NCI-H187 (cell line): Measurements from ENCODE around the gene ANKRD23.
"Not testable (repeated sequence)": the region's sequence is repeated elsewhere in the genome, so short reads cannot be mapped to it uniquely, and the experiment has no call there.

Source experiments
- DNase-seq, 2 experiments: peaks; one replicate each; lab custom pipeline; 2025; lab: John Stamatoyannopoulos, UW

Gene ANKRD23

DNA sequence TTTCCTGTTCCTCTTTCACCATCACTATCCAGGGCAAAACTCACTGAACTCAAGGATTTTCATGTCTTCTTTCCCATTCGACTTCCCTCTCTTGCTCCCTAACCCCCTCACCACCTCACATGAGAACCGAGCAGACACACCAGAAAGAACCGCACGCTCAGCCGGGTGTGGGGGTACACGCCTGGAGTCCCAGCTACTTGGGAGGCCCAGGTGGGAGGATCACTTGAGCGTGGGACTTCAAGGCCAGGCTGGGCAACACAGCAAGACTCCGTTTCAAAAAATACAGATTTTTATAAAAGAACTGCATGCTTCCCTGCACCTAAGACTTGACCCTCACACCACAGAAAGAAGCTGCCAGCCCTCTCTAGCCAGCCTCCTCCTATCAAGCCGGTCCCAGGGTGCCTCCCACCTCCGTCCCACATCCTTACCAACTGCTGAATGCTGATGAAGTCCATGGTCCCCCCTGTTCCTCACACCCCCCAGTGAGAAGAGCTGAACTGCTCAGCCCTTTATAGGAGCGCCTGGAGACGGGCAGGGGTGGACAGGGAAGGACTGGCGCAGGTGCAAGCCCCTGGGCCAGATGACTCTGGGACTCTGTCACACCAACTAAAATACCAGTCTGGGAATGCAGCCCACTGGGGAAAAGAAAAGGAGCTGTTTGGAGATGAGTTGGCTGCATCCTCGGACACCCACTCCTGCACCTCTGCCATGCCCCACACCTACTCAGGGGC is at the start of gene ANKRD23:
Gene ANKRD23 (minus strand): TSS at position 484 of the 731 bp plus-strand sequence. CDS start 29 bp downstream, at position 455.
- DNase-seq = no peak

DNA sequence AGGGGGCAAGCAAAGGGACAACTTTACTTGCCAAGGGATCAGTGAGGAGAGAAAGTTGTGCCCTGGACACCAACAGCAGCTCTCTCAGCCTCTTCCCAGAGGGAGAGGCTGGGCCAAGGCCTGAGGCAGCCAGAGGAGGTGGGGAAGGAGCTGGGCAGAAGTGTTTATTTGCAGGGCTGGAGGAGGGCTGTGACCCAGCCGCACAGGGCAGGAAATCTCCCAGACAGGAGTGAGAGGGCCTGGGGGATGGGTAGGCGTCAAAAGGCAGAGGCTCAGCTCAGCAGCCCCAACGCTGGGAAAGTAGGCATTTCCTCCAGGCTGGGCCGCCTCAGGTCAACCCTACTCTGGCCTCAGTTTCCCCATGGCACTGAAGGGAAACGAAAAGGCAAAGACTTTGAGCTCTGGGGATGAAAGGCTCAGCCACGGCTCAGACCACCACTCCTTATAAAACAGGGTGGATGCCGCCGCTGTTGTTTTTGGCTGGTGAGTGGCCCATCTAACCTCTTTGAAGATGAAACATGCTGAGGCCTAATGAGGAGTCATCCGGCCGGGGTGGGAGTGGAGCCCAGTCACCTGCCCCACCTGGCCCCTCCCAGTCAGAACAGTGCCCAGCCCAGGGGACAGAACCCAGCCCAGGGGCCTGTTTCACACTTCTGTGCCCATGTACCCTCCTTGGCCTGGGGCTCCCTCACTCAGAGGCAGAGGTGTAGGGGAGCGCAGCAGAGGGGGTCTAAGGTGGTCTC is 47.9 kb upstream of the ANKRD23 start:
- no peak for DNase-seq

DNA sequence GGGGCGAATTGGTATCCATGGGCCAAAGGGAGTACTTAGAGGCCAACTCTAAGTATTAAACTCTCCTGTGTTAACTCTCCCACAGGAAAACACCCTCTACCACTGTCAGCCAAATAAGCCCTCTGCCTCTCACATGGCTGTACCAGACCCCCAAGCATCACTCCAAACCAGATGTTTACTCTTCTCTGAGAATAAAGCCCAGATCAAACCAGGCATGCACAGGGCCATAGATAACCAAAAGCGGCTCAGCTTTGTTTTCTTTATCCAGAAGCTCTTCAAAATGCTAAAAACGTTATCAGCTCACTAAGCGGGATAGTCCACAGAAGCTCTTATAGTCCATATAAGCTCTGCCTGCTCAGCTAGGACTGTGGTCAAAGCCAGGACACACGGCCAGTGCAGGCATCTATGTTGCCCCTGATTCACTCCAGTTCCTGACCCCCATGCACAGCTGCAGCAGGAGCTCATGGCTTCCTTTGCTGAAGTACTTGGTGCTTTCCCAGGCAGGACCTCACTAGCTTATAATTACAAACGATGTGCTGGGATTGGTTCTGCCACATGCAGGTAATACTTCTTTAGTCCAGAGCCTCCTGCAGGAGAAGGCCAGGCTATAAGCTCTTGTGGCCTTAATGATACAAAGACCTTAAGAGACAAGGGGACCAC is 47.0 kb upstream of the ANKRD23 start:
- no peak for DNase-seq

DNA sequence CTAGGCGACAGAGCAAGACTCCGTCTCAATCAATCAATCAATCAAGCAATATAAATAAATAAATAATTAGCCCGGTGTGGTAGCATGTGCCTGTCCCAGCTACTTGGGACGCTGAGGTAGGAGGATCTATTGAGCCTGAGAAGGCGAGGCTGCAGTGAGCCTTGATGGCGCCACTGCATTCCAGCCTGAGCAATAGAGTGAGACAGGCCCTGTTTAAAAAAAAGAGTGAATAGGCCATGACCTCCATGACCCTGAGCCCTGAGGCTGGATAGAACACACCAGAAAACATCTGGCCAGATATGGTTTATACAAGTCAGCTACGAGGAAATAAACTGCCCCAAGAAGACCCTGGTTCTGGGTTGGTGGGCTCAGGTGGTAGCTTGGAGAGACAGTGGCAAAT is 46.4 kb upstream of the ANKRD23 start:
- no peak for DNase-seq

DNA sequence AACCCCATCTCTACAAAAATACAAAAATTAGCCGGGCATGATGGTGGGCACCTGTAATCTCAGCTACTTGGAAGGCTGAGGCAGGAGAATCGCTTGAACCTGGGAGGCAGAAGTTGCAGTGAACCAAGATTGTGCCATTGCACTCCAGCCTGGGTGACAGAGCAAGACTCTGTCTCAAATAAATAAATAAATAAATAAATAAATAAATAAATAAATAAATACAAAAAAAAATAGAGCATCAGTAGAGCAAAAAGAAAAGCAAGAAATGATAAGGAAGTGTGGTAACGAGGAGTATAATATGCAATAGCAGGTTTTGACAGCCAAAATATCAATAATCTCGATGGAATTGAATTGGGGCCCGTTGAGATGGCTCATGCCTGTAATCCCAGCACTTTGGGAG is 45.7 kb upstream of the ANKRD23 start:
- DNase-seq = not testable (repeated sequence)

DNA sequence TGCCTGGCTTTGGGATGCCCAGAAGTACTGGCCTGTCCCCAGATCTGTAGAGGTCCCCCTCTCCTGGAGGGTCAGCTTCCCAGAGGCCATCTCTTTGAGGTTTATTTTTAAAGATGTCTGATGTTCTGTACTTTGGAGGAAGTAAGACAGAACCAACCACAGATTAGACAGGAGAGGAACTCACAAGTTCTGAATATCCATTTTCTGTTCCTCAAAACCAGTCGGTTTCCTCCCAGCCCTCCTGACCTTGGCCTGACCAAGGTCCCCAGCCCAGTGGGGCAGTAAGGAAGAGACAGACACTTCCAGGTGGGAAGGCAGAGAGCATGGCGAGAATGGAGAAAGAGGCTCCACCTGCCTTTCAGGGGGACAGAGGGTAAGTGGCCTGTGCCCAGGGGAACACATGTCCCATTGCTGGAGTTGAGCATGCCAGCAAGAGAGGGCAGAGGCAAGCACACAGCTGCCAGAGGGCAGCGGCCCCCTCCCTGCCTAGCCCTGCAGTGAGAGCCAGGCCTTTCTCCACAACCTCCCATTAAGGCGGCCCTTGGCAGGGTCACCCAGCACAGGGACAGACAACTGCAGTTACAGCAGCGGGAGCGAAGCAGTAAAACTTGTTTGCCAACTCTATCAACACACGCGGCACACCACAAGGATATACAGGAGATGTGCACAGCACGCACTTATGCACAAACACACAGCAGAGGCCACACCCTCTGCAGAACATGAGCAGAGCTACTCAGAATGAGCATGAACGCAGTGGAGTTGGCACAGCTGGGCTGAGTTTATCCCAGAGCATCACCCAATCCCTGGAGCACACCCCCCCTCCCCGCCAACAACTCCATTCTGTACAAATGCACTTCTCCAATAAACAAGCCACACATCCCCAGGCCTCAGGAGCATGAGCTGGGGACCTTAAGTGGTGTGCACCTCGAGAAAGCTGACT is 44.5 kb upstream of the ANKRD23 start:
- DNase-seq = no peak

DNA sequence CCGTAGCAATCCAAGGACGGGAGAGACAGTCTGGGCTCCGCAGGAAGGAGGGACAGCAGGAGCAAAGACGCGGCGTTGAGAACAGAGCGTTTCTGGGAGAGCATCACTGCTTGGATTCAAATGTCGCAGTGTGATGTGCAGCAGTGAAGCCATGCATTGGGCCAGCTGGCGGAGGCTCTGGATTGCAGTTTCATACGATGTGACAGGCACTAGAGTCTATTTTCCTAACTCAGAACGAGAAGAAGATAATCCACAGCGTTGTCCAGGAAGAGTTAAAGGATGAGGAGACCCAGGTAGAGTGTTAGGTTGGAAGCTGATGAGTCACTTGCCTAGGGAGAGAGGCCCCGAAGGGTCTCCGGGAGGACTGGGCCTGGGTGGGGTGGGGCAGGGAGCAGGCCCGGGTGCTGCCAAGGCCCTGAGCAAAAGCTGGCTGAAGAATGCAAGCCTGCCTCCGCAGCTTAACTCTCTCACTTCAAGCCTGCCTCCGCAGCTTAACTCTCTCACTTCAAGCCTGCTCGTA is 43.7 kb upstream of the ANKRD23 start:
- no peak for DNase-seq

DNA sequence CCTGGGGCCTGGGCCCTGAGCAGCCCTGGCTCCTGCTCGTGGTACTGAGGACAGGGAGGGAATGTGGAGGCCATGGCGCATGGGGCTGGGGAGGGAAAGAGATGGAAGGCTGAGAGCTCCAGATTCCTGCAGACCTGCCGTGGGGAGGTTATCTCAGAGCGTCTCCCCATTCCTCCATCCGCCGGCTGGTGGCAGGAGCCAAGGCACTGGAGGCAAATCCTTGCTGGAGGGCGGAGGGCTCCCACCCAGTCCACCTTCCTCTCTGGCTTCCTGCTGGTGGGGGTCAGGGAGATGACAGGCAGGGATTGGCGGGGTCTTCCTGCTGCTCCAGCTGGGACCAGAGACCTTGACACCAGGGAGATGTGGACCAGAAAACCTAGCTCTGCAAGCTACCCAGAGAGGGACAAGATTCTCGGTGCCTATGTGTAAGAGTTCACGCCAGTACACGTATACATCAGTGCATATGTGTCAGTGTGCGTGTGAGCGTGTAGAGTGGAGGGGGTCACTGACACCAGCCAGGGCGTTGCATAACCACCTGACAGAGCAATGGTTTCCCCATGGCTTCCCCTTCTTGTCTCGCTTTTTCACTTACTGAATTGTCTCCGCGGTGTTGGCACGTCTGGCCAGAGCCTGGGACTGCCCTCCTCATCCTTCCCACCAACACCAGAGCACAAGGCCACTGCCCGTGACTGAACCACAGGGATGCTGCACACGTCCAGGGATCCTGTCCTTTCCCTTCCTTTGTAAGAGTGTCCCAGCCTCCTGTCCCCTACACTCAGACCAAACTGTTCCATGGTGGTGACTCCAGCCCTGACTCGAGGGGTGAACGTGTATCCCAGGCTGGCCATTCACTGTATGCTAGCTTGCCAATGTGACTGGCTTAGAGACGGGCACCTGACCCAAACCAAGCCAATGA is 41.9 kb upstream of the ANKRD23 start:
- no peak for DNase-seq

DNA sequence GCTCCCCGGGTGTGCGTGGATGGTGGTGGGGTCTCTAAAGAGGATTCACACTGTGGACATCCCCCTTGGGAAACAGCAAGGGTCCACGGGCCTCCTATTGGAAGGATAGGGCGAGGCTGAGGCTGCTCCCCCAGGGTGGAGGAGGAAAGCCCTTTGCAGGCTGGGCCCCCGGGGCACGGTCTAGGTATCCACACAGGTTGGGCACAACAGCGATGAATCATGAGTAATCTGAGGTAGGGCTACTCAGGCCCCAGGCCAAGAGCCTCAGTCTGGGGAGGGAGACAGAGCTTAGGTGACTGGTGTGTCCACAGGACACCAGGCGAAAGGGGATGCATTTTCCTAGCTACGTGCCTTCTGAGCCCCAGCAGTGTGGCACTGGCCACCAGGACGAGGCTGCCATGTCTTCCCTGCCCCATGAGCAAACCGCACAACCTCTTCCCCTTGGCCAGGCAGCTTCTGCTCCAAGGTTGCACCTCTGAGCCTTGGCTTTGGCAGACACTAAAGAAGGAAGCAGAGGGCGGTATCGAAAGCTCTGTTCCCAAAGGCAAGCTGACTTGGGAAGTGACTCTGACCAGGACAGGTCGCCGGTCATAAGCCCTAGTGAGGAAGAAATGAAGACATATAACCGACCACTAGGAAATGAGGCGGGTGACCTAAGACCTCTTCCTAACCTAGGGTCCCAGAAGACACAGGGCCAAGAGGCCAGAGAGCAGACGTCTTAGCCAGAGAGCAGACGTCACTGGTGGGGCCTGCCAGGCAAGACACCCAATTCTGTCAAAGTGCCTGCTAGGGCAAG is 40.7 kb upstream of the ANKRD23 start:
- DNase-seq = no peak

DNA sequence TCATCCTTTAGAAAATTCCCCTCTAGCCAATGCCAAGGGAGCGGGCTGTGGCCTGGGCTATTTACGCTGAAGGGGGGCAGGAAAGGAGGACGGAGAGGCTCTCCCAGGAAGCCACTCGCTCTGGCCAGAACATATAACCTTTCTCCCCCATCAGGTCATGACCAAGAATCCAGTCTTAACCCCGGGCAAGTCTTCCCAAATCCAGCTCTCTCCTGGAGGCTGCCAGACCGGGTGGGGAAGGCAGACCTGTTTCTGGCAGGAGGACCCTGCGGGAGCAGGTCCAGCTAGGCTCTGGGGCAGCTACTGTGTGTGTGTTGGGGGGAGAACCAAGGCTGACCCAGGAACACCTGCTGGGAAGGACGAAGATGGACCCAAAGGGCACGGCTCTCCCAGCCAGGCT is 39.5 kb upstream of the ANKRD23 start:
- no peak for DNase-seq

DNA sequence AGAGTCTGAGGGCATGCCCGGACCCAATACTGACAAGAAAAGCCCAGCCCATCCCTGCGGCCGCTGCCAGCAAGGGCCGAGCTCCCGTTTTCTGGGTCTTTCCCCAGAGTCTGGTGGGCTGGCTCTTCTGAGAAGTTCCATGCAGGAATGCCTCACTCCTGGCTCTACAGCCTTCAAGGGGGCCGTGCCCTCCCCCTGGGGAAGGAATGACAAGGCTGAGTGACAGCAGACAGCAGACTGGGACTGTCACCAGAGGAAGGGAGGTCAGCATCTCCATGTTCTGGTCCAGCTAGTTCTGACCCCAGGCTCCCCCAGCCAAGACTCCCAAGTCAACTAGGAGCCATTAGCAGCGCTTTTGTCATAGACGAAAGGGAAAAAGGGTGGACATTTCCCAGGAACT is 39.1 kb upstream of the ANKRD23 start:
- no peak for DNase-seq

DNA sequence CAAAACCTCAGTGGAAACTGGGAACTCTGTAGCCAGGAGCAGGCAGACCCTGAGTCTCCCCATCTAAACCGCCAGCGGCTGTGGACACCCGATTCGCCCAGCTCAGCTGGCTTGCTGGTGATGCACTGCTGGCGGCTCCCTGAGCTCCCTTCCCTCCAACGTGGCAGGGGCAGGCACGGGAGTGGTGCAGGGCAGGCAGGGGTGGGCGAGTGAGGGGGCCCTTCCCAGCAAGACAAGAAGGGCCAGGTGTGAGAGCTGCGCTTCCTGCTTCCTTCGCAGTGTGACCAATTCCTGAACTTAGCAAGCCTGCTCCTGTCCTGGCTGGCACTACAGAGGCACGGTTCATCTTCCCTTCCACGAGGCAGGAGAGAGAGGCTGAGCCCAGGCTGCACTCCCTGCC is 38.4 kb upstream of the ANKRD23 start:
- DNase-seq = no peak

DNA sequence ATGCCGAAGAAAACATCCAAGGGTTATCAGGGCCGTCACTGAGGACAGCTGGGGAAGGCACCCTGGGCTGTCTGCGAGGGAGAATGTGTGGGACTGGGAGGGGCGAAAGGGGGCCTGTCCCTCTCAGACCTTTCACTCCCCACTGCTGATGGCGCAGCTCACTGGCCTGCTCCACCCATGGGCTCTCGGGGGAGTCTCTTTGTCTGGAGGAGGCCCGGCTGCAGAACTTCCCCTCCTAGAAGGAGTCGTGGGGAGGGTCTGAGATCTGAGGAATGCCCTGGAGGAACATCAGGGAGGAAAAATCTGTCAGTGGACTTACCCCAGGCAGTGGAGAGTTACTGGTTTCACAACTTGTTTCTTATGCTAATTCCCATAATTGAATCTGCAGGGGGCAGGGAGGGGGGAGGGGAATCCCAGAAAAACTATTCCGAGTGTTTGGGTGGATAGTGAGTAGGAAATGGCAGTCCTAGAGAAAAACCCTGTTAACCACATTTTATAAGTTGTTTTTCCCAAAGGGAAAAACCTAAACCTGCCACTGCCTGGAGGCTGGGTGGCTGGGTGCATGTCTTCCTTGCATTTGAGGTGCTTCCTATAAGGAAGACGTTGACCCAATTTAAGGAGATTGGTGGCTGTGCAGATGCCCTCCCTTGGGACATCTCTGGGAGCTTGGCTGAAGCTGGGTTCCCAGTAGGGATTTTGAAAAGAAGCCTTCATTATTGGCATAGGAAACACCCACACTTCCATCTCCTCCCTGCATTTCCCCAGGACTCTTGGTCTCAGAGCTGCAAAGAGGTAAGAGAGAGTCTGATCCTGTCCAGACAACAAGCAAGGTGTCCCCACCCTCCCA is 37.8 kb upstream of the ANKRD23 start:
- no peak for DNase-seq

DNA sequence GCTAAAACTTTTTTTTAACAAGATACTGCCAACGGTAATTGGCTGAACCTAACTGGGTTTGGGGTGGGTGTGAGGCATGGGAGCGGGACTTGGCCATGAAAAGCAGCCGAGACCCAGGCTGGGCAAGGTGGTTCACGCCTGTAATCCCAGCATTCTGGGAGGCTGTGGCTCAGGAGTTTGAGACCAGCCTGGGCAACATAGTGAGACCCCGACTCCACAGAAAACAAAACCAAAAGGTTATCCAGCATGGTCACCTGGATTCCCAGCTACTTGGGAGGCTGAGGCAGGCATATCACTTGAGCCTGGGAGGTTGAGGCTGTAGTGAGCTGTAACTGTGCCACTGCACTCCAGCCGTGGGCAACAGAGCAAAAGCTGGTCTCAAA is 37.1 kb upstream of the ANKRD23 start:
- DNase-seq = no peak

DNA sequence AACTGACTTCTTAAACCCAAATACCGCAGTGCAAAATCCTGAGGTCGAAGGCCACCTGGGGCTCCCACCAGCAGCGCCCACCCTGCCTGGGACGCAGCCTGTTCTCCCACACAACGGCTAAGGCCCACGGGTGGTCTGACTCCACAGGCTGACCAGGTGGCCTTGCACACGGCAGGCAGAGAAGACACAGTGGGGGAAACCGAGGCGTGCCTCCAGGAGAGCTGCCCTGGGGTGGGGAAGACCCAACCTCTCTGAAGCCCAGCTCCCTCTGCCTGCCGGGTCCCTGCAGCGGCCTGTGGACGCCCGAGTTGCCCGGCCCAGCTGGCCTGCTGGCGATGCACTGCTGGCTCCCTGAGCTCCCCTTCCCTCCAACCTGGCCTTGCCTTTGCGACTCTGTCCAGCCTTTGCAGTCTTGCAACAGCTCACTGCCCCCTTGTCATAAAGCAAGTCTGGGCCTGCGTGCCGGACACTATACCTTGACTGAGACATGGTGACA is 35.8 kb upstream of the ANKRD23 start:
- no peak for DNase-seq

DNA sequence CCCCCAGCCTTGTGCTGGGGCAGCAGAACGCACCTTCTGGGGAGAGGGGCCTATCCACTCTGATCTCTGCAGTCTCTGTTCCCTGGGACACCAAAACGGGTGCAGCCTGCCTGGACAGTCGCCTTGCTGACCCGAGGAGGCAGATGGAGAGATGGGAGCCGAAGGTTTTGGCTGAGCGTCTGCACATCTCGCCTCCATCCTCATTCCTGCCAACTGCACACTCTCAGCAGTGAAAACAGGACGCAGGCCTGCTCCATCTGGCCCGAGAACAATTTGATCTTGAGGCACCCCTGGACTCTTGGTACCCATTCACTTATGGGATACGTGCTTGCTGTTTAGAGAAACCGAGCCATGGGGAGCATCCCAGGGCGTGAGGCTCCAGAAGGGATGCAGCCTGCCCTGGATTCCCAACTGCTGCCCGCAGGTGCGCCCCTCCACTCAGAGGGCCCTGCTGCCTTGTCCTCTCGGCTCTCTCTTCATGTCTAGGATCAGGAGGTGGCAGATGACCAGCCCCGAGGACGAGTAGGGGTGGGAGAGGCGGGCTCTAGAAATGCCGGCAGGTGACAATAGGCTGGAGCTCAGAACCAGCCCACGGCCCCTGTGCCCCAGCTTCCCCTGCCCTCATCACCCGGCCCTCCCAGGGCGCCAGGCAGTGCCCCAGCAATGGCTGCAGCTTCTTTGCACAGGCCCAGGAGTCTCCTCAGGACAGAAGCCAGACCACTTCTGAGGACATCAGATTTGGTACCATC is 35.1 kb upstream of the ANKRD23 start:
- no peak for DNase-seq

DNA sequence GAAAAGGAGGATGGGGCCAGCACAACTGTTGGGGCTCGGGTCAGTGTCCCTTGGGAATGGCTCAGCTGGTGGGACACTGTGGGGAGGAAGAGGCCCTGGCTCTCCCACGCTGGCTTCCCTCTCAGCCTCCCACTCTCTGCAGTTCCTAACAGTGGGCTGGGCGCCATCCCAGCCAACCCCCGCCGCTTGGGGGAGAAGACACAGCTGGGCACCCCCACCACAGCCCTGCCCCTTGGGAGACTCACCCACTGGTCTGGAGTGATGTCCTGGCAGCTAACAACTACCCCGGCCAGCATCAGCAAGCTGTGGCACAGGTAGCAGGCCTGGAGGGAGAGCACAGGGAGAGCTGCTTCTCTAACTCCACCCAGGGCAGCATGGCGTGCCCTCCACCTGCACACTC is 34.4 kb upstream of the ANKRD23 start:
- no peak for DNase-seq

DNA sequence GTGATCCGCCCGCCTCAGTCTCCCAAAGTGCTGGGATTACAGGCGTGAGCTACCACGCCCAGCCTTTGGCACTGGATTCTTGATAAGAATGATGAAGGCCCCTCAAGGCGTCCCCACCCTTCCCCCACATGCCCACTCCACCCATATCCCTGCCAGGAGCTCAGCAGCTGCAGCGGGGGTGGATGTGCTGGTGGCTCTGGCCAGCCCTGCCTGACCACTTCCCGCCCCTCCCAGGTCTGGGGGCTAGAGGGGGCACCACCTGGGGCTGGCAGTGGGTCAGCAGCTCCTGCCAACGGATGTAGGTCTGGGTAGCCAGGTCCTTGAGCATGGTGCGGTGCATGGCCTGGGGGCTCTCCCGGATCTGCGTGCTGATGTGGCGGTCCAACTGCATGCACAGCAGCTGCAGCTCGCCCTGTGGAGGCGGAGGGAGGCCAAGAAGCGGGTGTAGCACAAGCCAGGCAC is 33.8 kb upstream of the ANKRD23 start:
- DNase-seq = no peak
